Kidney epithelial cell (primary cell): ENCODE results near the gene IRF2. TPM values are rescaled to one million over a fixed set of nuclear protein-coding genes. Genes with fewer than 3 reads are reported as not detected.

ENCODE experiments used
- DNase-seq: peaks from one replicate; pipeline ENCODE4 v3.0.0-alpha.2; 2010; ENCODE audit warnings: low read depth
- H3K27me3 ChIP-seq: 2 replicates; pipeline ENCODE4 v1.6.0; 2011; ENCODE audit warnings: low read length; ENCODE audit not compliant: control insufficient read depth, insufficient read depth
- H3K36me3 ChIP-seq: 2 replicates; pipeline ENCODE4 v1.5.1; 2011; ENCODE audit warnings: low read length; ENCODE audit not compliant: control insufficient read depth, insufficient read depth
- H3K4me3 ChIP-seq: 2 replicates; pipeline ENCODE4 v1.5.1; 2011; ENCODE audit warnings: low read depth, mild to moderate bottlenecking, control low read depth, low read length
- total RNA-seq: library from RNA; depleted of rRNA; stranded (reverse); fragments of >200 nt; gene quantifications from 2 replicates; pipeline ENCODE4 v1.2.3, GENCODE V29; 2015
- TF ChIP-seq, protein P1 (sequence below): IDR thresholded peaks from 2 replicates; pipeline ENCODE4 v1.5.1; 2011; ENCODE audit warnings: mild to moderate bottlenecking, moderate library complexity, low read length, control low read depth, inconsistent platforms; ENCODE audit not compliant: insufficient read depth, poor library complexity, severe bottlenecking

The IRF2 gene
- total RNA-seq, 1 donor from 2014 or later = 30.4 TPM

GRCh38 chr4:184395971-184396391, 78.4 kb downstream of the IRF2 start:
- no peak for DNase-seq
- Histone ChIP-seq H3K36me3 (no peaks in the 10 kb centered on the region), H3K27me3 (no peaks in the 10 kb centered on the region), H3K4me3 (no peak overlapping the region)
- TF ChIP-seq, protein P1, sequence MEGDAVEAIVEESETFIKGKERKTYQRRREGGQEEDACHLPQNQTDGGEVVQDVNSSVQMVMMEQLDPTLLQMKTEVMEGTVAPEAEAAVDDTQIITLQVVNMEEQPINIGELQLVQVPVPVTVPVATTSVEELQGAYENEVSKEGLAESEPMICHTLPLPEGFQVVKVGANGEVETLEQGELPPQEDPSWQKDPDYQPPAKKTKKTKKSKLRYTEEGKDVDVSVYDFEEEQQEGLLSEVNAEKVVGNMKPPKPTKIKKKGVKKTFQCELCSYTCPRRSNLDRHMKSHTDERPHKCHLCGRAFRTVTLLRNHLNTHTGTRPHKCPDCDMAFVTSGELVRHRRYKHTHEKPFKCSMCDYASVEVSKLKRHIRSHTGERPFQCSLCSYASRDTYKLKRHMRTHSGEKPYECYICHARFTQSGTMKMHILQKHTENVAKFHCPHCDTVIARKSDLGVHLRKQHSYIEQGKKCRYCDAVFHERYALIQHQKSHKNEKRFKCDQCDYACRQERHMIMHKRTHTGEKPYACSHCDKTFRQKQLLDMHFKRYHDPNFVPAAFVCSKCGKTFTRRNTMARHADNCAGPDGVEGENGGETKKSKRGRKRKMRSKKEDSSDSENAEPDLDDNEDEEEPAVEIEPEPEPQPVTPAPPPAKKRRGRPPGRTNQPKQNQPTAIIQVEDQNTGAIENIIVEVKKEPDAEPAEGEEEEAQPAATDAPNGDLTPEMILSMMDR = no peak

DNA sequence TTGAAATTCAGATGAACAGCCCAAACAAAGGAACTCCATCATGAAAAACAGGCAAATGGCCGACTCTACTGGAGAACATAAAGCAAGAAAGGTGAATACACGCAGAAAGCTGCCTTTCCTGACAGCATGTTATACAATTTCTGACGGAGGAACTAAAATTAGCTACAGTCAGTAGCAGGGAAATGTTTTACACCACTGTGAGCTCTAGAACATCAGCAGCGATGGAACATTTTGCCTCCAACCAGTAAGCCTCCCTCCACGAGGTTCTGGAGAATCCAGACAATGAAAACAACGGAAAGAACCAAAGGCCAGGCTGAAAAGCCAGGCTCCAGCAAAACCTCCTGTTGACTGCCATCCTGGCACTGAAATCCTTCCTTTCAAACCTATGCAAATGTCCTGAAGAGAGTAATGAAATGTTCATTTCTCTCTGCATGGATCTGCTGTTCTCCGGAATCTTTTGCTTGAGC, 78.9 kb downstream of the IRF2 start:
- TF ChIP-seq, protein P1 = no peak
- Histone ChIP-seq H3K27me3 (no peaks in the 10 kb centered on the region), H3K36me3 (no peaks in the 10 kb centered on the region), H3K4me3 (no peak overlapping the region)
- no peak for DNase-seq

GRCh38 chr4:184392748-184393559, 81.4 kb downstream of the IRF2 start:
- DNase-seq = no peak
- no peaks in the 10 kb centered on the region for H3K36me3 ChIP-seq
- TF ChIP-seq, protein P1 = no peak
- no peaks in the 10 kb centered on the region for H3K27me3 ChIP-seq
- no peak overlapping the region for H3K4me3 ChIP-seq

- TF ChIP-seq, protein P1 = no peak
- Histone ChIP-seq H3K36me3 (no peaks in the 10 kb centered on the region), H3K4me3 (no peak overlapping the region), H3K27me3 (no peaks in the 10 kb centered on the region)
- no peak for DNase-seq
Measured at GRCh38 chr4:184392316-184392715, 82.0 kb downstream of the IRF2 start.

DNA sequence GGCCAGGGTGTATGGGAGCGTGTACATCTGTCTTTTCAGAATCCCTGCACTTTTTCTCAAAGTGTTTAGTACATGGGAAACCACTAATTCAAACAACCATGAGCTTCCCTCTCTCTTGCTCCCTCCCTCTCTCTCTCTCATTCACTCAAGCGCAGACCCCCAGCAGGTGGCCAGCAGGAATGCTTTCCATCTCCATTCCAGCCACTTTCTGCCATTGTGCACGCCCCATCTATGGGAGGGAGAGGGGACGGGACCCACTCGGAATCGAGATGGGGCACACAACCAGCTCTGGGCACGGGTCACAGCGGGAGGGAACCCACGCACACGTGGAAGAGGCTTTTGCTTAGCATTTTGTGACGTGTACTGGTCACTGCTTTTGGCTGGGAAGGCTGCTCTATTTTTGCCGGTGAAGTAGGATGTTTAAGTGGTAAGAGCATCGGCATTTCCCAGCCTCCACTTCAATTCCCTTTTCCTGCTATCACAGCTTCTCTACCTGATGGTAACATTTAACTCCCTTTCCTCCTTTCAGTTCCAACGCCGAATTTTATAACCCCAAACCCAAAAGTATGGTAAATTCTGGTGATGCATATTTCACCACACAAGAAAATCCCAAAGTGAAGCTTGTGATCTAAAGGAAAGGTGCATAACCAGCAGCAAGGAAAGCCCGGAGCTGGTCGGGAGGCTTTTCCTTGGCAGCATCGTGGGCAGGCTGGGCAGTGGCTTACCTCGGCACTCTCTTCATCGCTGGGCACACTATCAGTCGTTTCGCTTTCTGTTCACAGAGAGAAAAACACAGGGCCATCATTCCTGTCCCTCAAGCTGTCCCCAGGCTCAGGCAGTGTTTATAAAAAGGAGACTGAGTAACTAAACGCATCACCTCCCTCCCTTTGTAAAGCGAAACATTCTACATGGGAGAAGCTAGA, 84.1 kb downstream of the IRF2 start:
- no peak for DNase-seq
- no peak overlapping the region for H3K4me3 ChIP-seq
- H3K27me3 ChIP-seq = no peaks in the 10 kb centered on the region
- TF ChIP-seq, protein P1 = no peak
- H3K36me3 ChIP-seq = no peaks in the 10 kb centered on the region
